Measurements from ENCODE around the gene PCSK6.

Gene PCSK6

GRCh38 chr15:101469520-101470288 lies 19.8 kb downstream of the PCSK6 start:
- H3K4me2 ChIP-seq (ENCODE audit: low read depth, low read length, poor library complexity, severe bottlenecking) = no peak overlapping the region
- TF ChIP-seq CTCF (conservative IDR thresholded peaks at IDR 0.05; ENCODE audit: low read length) (no peak), EZH2phosphoT487 (IDR thresholded peaks at IDR 0.05; ENCODE audit: borderline replicate concordance) (no peak)
- no peak overlapping the region for H3K4me3 ChIP-seq (ENCODE audit: low read length, poor library complexity, severe bottlenecking)

GRCh38 chr15:101466188-101466587 lies 23.3 kb downstream of the PCSK6 start:
- Histone ChIP-seq H3K79me2 (ENCODE audit: insufficient read depth, low read length) (no peaks in the 10 kb centered on the region), H3K9me3 (ENCODE audit: insufficient read depth, low read depth, low read length) (peaks cover 6% of the 10 kb centered on the region; the same call in 1 of the 2 replicates), H3K9me2 (replicated peaks; ENCODE audit: low read depth, low read length) (no peaks in the 10 kb centered on the region), H3F3A (ENCODE audit: low read depth) (no peaks in the 10 kb centered on the region), H3K36me3 (ENCODE audit: insufficient read depth, low read length) (no peaks in the 10 kb centered on the region), H4K20me1 (ENCODE audit: insufficient read depth, low read length, poor library complexity, severe bottlenecking) (no peaks in the 10 kb centered on the region), H3K4me1 (ENCODE audit: insufficient read depth, low read length, poor library complexity, severe bottlenecking) (no peaks in the 10 kb centered on the region), H2AFZ (ENCODE audit: low read length) (no peak overlapping the region), H3K4me3 (ENCODE audit: low read length, poor library complexity, severe bottlenecking) (no peak overlapping the region), H3K4me2 (ENCODE audit: low read depth, low read length, poor library complexity, severe bottlenecking) (no peak overlapping the region), H3K27me3 (ENCODE audit: insufficient read depth, low read length, poor library complexity, severe bottlenecking) (no peaks in the 10 kb centered on the region), H3K9ac (ENCODE audit: low read depth, low read length, poor library complexity, severe bottlenecking) (no peak overlapping the region)
- TF ChIP-seq CTCF (conservative IDR thresholded peaks at IDR 0.05; ENCODE audit: low read length) (no peak), EZH2phosphoT487 (IDR thresholded peaks at IDR 0.05; ENCODE audit: borderline replicate concordance) (no peak)

More at GRCh38 chr15:101469520-101470288, 19.8 kb downstream of the PCSK6 start:
- H3K4me1 ChIP-seq (ENCODE audit: insufficient read depth, low read length, poor library complexity, severe bottlenecking) = no peaks in the 10 kb centered on the region
- no peak overlapping the region for H3K9ac ChIP-seq (ENCODE audit: low read depth, low read length, poor library complexity, severe bottlenecking)
- no peaks in the 10 kb centered on the region for H3K27me3 ChIP-seq (ENCODE audit: insufficient read depth, low read length, poor library complexity, severe bottlenecking)
- no peaks in the 10 kb centered on the region for H3K36me3 ChIP-seq (ENCODE audit: insufficient read depth, low read length)
- peaks cover 4% of the 10 kb centered on the region; the same call in 1 of the 2 replicates for H3K9me3 ChIP-seq (ENCODE audit: insufficient read depth, low read depth, low read length)
- H2AFZ ChIP-seq (ENCODE audit: low read length) = no peak overlapping the region
- no peaks in the 10 kb centered on the region for H4K20me1 ChIP-seq (ENCODE audit: insufficient read depth, low read length, poor library complexity, severe bottlenecking)
- H3F3A ChIP-seq (ENCODE audit: low read depth) = no peaks in the 10 kb centered on the region
- H3K9me2 ChIP-seq (replicated peaks; ENCODE audit: low read depth, low read length) = no peaks in the 10 kb centered on the region
- no peaks in the 10 kb centered on the region for H3K79me2 ChIP-seq (ENCODE audit: insufficient read depth, low read length)

- no peaks in the 10 kb centered on the region for H3F3A ChIP-seq (ENCODE audit: low read depth)
- H3K9ac ChIP-seq (ENCODE audit: low read depth, low read length, poor library complexity, severe bottlenecking) = no peak overlapping the region
- no peaks in the 10 kb centered on the region for H3K9me2 ChIP-seq (replicated peaks; ENCODE audit: low read depth, low read length)
- no peak overlapping the region for H2AFZ ChIP-seq (ENCODE audit: low read length)
- no peak overlapping the region for H3K4me3 ChIP-seq (ENCODE audit: low read length, poor library complexity, severe bottlenecking)
- TF ChIP-seq CTCF (conservative IDR thresholded peaks at IDR 0.05; ENCODE audit: low read length) (no peak), EZH2phosphoT487 (IDR thresholded peaks at IDR 0.05; ENCODE audit: borderline replicate concordance) (no peak)
- peaks cover 6% of the 10 kb centered on the region; the same call in 1 of the 2 replicates for H3K9me3 ChIP-seq (ENCODE audit: insufficient read depth, low read depth, low read length)
- no peaks in the 10 kb centered on the region for H3K79me2 ChIP-seq (ENCODE audit: insufficient read depth, low read length)
- H3K4me1 ChIP-seq (ENCODE audit: insufficient read depth, low read length, poor library complexity, severe bottlenecking) = no peaks in the 10 kb centered on the region
- H4K20me1 ChIP-seq (ENCODE audit: insufficient read depth, low read length, poor library complexity, severe bottlenecking) = no peaks in the 10 kb centered on the region
- H3K27me3 ChIP-seq (ENCODE audit: insufficient read depth, low read length, poor library complexity, severe bottlenecking) = no peaks in the 10 kb centered on the region
- no peaks in the 10 kb centered on the region for H3K36me3 ChIP-seq (ENCODE audit: insufficient read depth, low read length)
- H3K4me2 ChIP-seq (ENCODE audit: low read depth, low read length, poor library complexity, severe bottlenecking) = no peak overlapping the region
Observed at GRCh38 chr15:101464999-101465669, 24.4 kb downstream of the PCSK6 start.
